Fibroblast of pulmonary artery (primary cell): ENCODE data around the gene PPIL1.

ENCODE experiments used
- DNase-seq: peaks from one replicate; pipeline ENCODE4 v3.0.0-alpha.2; 2010; ENCODE audit warnings: low read depth
- H3K4me3 ChIP-seq: replicated peaks from 2 replicates; pipeline ENCODE4 v1.5.1; 2011; ENCODE audit warnings: low read depth, mild to moderate bottlenecking, control low read depth, low read length, moderate library complexity
- CTCF ChIP-seq: IDR thresholded peaks from 2 replicates; pipeline ENCODE4 v1.5.1; 2011; ENCODE audit warnings: mild to moderate bottlenecking, control low read depth, low read length, inconsistent platforms; ENCODE audit errors: missing control alignments

Gene PPIL1

GRCh38 chr6:36841756-36842155, 32.8 kb downstream of the PPIL1 start:
- no peak for DNase-seq
- TF ChIP-seq CTCF = no peak
- no peak overlapping the region for H3K4me3 ChIP-seq

DNA sequence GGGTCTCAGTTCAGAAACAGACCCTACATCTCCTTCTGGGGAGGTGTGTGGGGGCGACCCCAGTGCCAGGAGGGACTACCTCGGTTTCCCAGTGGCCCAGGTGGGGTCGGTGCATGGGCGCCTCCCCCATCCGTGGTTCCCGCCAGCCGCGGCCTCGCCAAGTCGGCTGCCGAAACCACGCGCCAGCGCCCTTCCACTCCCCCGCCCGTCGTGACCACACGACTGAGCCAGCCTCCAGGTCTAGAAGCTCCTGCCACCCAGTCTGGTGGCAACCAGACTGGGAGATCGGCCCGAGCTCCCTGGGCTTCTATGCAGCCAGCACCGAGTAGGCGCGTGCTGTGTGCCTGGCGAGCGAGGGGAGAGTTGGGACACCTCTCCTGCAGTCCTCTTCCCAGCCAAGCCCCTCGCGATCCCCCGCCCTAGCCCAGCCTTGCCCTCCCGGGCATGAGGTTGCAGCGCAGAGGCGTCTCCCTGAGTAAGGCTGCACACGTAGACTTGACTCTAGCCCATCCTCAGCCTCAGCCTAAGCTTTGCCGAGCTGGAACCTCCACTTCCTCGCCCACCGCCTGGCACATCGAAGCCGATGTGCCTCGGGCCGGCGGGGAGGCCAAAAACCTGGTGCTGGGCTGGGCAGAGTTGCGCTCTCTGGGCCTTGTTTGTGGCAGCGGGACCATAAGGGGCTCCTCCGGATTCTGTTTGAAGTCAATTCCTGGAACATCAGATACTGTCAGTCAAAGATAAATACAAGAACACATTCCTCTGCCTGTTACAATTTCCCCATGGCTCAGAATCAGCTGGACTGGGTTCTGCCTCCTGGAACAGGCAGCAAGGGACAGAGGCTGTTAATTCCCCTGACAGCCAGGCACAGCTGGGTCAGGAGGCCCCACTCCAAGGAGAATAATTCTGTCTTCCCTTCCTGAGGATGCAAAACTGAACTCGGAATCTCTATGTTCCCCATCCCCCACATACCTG, 33.9 kb downstream of the PPIL1 start:
- no peak for DNase-seq
- H3K4me3 ChIP-seq = peak overlapping the region; percentile 48
- TF ChIP-seq CTCF = no peak

DNA sequence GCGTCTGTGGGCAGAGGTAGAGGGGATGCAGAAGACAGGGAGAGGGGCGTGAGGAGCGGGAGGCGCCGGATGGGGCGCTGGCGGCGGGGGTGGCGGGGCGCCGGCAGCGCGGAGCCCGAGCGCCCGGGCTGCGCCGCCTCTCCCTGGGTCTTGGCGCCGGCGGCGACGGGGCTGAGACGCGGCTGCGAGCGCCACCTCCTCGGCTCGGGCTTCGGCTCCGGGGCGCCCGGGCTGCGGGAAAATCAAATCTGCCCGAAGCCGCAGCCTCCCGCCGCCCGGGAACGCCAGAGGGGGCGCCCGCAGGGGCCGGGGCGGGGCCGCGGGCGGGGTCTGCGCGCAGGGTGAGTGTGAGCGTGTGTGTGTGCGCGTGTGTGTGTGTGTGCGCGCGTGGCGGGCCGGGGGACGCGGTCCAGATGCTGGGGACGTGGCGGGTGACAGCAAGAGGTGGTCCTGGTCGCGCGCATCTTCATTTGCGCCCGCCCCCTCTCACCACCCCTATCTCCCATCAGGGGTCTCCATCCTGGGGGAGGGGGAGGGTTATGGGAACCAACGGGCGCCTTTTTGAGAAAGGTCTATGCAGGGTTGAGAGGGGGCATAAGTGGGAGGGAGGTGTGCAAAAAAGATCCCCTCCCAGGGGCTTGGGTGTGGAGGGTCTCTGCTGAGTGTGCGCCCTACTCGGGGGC, 34.7 kb downstream of the PPIL1 start:
- peak overlapping the region; percentile 48 for H3K4me3 ChIP-seq
- DNase-seq = no peak
- no peak for TF ChIP-seq CTCF

GRCh38 chr6:36838896-36839748, 35.5 kb downstream of the PPIL1 start, which contains the start of gene CPNE5:
TSS of gene CPNE5 (minus strand) at chr6:36839444. CDS start at chr6:36839377, 67 bp downstream.
- TF ChIP-seq CTCF = no peak
- no peak for DNase-seq
- H3K4me3 ChIP-seq = peak within 1 kb of the TSS; percentile 48

GRCh38 chr6:36837686-36838085, 36.9 kb downstream of the PPIL1 start:
- no peak for DNase-seq
- no peak for TF ChIP-seq CTCF
- H3K4me3 ChIP-seq = no peak overlapping the region

- no peak for TF ChIP-seq CTCF
- H3K4me3 ChIP-seq = no peak overlapping the region
- DNase-seq = no peak
Observed at GRCh38 chr6:36837022-36837339, 37.6 kb downstream of the PPIL1 start.
